Endothelial cell of umbilical vein (primary cell): ENCODE results near the gene CCNJL. TPM values are rescaled to one million over a fixed set of nuclear protein-coding genes. Genes with fewer than 3 reads are reported as not detected.

Experiments used
- BruUV-seq: library from RNA; stranded (reverse); fragments of 400-500 nt; replicated peaks from 2 replicates; lab custom pipeline; 2021; lab: Mats Ljungman, UMichigan
- CTCF ChIA-PET: fragments of 300-600, 350-600 bp; sonication (Branson Sonifier 250); formaldehyde crosslinking; loops from one replicate; lab custom pipeline; 2021; ENCODE audit warnings: antibody characterized with exemption, inconsistent platforms; lab: Charles Lee
- POLR2A ChIA-PET: fragments of 300-600, 350-600 bp; sonication (Branson Sonifier 250); formaldehyde crosslinking; loops from one replicate; lab custom pipeline; 2021; ENCODE audit warnings: antibody characterized with exemption, inconsistent platforms; lab: Charles Lee
- DNase-seq: peaks from one replicate; pipeline ENCODE4 v3.0.0-alpha.2; 2011; ENCODE audit warnings: low read depth, low spot score
- FAIRE-seq: peaks from 2 replicates; lab custom pipeline; 2011; peaks lifted over from hg19 to GRCh38; lab: Jason Lieb, UNC
- H2AFZ ChIP-seq: 2 replicates; pipeline ENCODE4 v1.6.0; 2012; ENCODE audit warnings: low read depth, low read length, control low read depth, inconsistent platforms
- H3K27ac ChIP-seq: 2 replicates; pipeline ENCODE4 v1.5.1; 2011; ENCODE audit warnings: low read depth, mild to moderate bottlenecking, control low read depth, low read length, moderate library complexity; ENCODE audit not compliant: insufficient read depth
- H3K27me3 ChIP-seq, 2 experiments: 2 replicates each; pipeline versions ENCODE4 v1.6.0 to v1.6.1; 2011; ENCODE audit warnings: low read length in 2 of 2, mixed read lengths in 1 of 2; ENCODE audit not compliant: control insufficient read depth in 2 of 2, insufficient read depth in 2 of 2
- H3K36me3 ChIP-seq, 2 experiments: 2 replicates in 1 of 2; 3 replicates in 1 of 2; pipeline ENCODE4 v1.5.1; 2011; ENCODE audit warnings: low read length in 2 of 2, mild to moderate bottlenecking in 1 of 2, moderate library complexity in 1 of 2; ENCODE audit not compliant: control insufficient read depth in 2 of 2, insufficient read depth in 2 of 2; ENCODE audit errors: extremely low read depth in 1 of 2
- H3K4me1 ChIP-seq: 3 replicates; pipeline ENCODE4 v1.5.1; 2011; ENCODE audit warnings: mild to moderate bottlenecking, low read length; ENCODE audit not compliant: control insufficient read depth, insufficient read depth; ENCODE audit errors: extremely low read depth
- H3K4me2 ChIP-seq: 2 replicates; pipeline ENCODE4 v1.6.1; 2011; ENCODE audit warnings: low read length, control low read depth, mixed read lengths; ENCODE audit not compliant: insufficient read depth
- H3K4me3 ChIP-seq, 3 experiments: fragments of 200-600 bp in 1 of 3; sonication (generic), shearing (Covaris generic) in 1 of 3; replicated peaks in 1 of 3; 2 replicates each; pipeline ENCODE4 v1.5.1; 2011 to 2016; ENCODE audit warnings: control low read depth in 3 of 3, low read length in 3 of 3, mild to moderate bottlenecking in 2 of 3, inconsistent platforms in 1 of 3, low read depth in 1 of 3, moderate library complexity in 1 of 3; ENCODE audit not compliant: insufficient read depth in 1 of 3
- H3K79me2 ChIP-seq: 2 replicates; pipeline ENCODE4 v1.6.0; 2012; ENCODE audit warnings: low read length, inconsistent platforms; ENCODE audit not compliant: control insufficient read depth, insufficient read depth
- H3K9ac ChIP-seq: replicated peaks from 2 replicates; pipeline ENCODE3; 2011; ENCODE audit warnings: low read length, control low read depth; ENCODE audit not compliant: insufficient read depth; ENCODE audit errors: extremely low read depth
- H3K9me1 ChIP-seq: replicated peaks from 3 replicates; pipeline ENCODE4 v1.6.0; 2011; ENCODE audit warnings: mild to moderate bottlenecking, low read length; ENCODE audit not compliant: control insufficient read depth, insufficient read depth; ENCODE audit errors: extremely low read depth
- H3K9me3 ChIP-seq: replicated peaks from 2 replicates; pipeline ENCODE4 v1.5.1; 2012; ENCODE audit warnings: low read length, inconsistent platforms; ENCODE audit not compliant: control insufficient read depth, insufficient read depth
- H4K20me1 ChIP-seq: replicated peaks from 2 replicates; pipeline ENCODE3; 2011; ENCODE audit warnings: mild to moderate bottlenecking, low read length; ENCODE audit not compliant: control insufficient read depth, insufficient read depth; ENCODE audit errors: extremely low read depth
- CTCF ChIP-seq, 2 donors: IDR thresholded peaks; 1 replicate in 1 of 2; 2 replicates in 1 of 2; pipeline ENCODE4 v1.5.1; 2011; ENCODE audit warnings: low read length in 2 of 2, mild to moderate bottlenecking in 2 of 2, moderate library complexity in 2 of 2, control low read depth in 1 of 2, inconsistent platforms in 1 of 2, low read depth in 1 of 2; ENCODE audit not compliant: insufficient read depth in 1 of 2; ENCODE audit errors: extremely low read depth in 1 of 2
- EZH2 ChIP-seq: IDR thresholded peaks from 2 replicates; pipeline ENCODE4 v1.6.1; 2012; ENCODE audit warnings: borderline replicate concordance, low read depth, mild to moderate bottlenecking, moderate library complexity, low read length, inconsistent platforms; ENCODE audit not compliant: severe bottlenecking
- FOS ChIP-seq: IDR thresholded peaks from 2 replicates; pipeline ENCODE4 v1.6.1; 2011; ENCODE audit warnings: mild to moderate bottlenecking, low read length, moderate library complexity, borderline replicate concordance; ENCODE audit not compliant: insufficient read depth
- GATA2 ChIP-seq: IDR thresholded peaks from 2 replicates; pipeline ENCODE4 v1.7.0; 2011; ENCODE audit warnings: low read depth, mild to moderate bottlenecking, moderate library complexity, mixed read lengths, low read length; ENCODE audit not compliant: insufficient read length, insufficient read depth
- JUN ChIP-seq: IDR thresholded peaks from 2 replicates; pipeline ENCODE4 v1.6.1; 2011; ENCODE audit warnings: borderline replicate concordance, low read depth; ENCODE audit not compliant: insufficient read length, insufficient read depth
- MAX ChIP-seq: IDR thresholded peaks from 2 replicates; pipeline ENCODE4 v1.6.1; 2011; ENCODE audit not compliant: insufficient read depth, insufficient read length
- MYC ChIP-seq: IDR thresholded peaks from one replicate; pipeline ENCODE4 v1.6.1; 2011; ENCODE audit warnings: mild to moderate bottlenecking, low read depth, low read length
- POLR2A ChIP-seq: IDR thresholded peaks from 2 replicates; pipeline ENCODE4 v1.6.1; 2012; ENCODE audit warnings: low read depth, mild to moderate bottlenecking, control low read depth, low read length
- POLR2AphosphoS5 ChIP-seq: IDR thresholded peaks from 2 replicates; pipeline ENCODE4 v1.6.1; 2012; ENCODE audit warnings: low read depth, mild to moderate bottlenecking, control low read depth, low read length, moderate library complexity; ENCODE audit not compliant: insufficient read depth
- dilution Hi-C: fragments of 300-500 bp; cut with MboI; formaldehyde crosslinking; loops from one replicate; pipeline ENCODE4 v1.15.0; 2019; ENCODE audit warnings: low sequenced_read_pairs; ENCODE audit not compliant: extremely low pct_ligation_motif_present
- intact Hi-C: fragments of 100-400 bp; cut with micrococcal nuclease; formaldehyde crosslinking; loops from one replicate; pipeline ENCODE4 v1.10.0; 2022
- polyA plus RNA-seq, 4 experiments: library from polyadenylated mRNA; depleted of rRNA in 3 of 4; stranded (reverse) in 3 of 4; unstranded in 1 of 4; fragments of >200 nt; gene quantifications; 2 replicates each; pipeline versions ENCODE4 v1.2.1 to v1.2.3, GENCODE V29; 2011 to 2012; ENCODE audit warnings: missing spikeins in 1 of 4
- total RNA-seq: library from RNA; stranded (reverse); gene quantifications from 2 replicates; pipeline ENCODE4 v1.2.3, GENCODE V29; 2021

CCNJL gene
- total and polyA plus RNA-seq, 2 donors (not counting 3 experiments of a cell fraction or from before 2014, with no cell fraction given): 20.0 to 21.3 TPM

GRCh38 chr5:160289356-160289651 lies 23.1 kb downstream of the CCNJL start:
- TF ChIP-seq GATA2 (peak; percentile 54), POLR2A (no peak)
- Histone ChIP-seq H3K27ac (no peak overlapping the region), H3K9me3 (no peaks in the 10 kb centered on the region), H3K9me1 (no peaks in the 10 kb centered on the region), H3K27me3 (no peaks in the 10 kb centered on the region), H3K4me1 (peaks cover 19% of the 10 kb centered on the region), H3K9ac (no peak overlapping the region), H3K79me2 (peaks cover 3% of the 10 kb centered on the region), H2AFZ (no peak overlapping the region), H3K36me3 (no peaks in the 10 kb centered on the region), H3K4me2 (peak overlapping the region; percentile 23), H4K20me1 (no peaks in the 10 kb centered on the region), H3K4me3 (no peak overlapping the region)
- CTCF ChIA-PET: no interaction called here
- no TSS peak for BruUV-seq
- FAIRE-seq (no peak), DNase-seq (peak; percentile 47)
- dilution Hi-C loops (no loop called here), intact Hi-C loops (no loop called here)
- POLR2A ChIA-PET: no interaction called here

- H4K20me1 ChIP-seq: no peaks in the 10 kb centered on the region
- DNase-seq (peak; percentile 80), FAIRE-seq (no peak)
- no peaks in the 10 kb centered on the region for H3K36me3 ChIP-seq
- no peak overlapping the region for H3K27ac ChIP-seq
- dilution Hi-C loops: no loop called here
- TF ChIP-seq MYC (no peak), GATA2 (no peak), FOS (no peak), EZH2 (no peak), MAX (no peak), CTCF (IDR thresholded peaks at IDR 0.05; ENCODE audit: extremely low read depth in 1 of 2, insufficient read depth in 1 of 2, low read depth in 1 of 2, low read length in 2 of 2) (no peak), POLR2A (no peak), JUN (no peak), POLR2AphosphoS5 (no peak)
- no peaks in the 10 kb centered on the region for H3K79me2 ChIP-seq
- H3K4me1 ChIP-seq: peaks cover 19% of the 10 kb centered on the region
- ChIA-PET CTCF (interaction anchor here (0.9 to 2.1 kb wide), 5 partner anchors 16 to 266 kb away, joined by 3 to 9 read pairs (median 5); partner anchors contain the start of gene CCNJL), POLR2A (interaction anchor here (0.9 kb wide), 1 partner anchor 27 kb away, joined by 3 read pairs; no protein-coding TSS in a partner anchor)
- no peaks in the 10 kb centered on the region for H3K9me1 ChIP-seq
- H3K9me3 ChIP-seq: no peaks in the 10 kb centered on the region
- no peak overlapping the region for H2AFZ ChIP-seq
- no peak overlapping the region for H3K4me3 ChIP-seq
- H3K27me3 ChIP-seq: no peaks in the 10 kb centered on the region
- H3K4me2 ChIP-seq: no peak overlapping the region
- BruUV-seq: no TSS peak
- intact Hi-C loops: loop anchor here (2.0 kb wide), 1 partner anchor 17 kb away; no protein-coding TSS in a partner anchor
- no peak overlapping the region for H3K9ac ChIP-seq
Observed at GRCh38 chr5:160287378-160288051, 24.8 kb downstream of the CCNJL start.
